Stimulated activated naive B cell treated with anti-CD40 and anti-IgM and Interleukin-4, amounts not matched to agents 10 μg/mL and 1 μg/mL and 100 μg/mL, for 72 hours (primary cell): ENCODE results near the gene OTOF.

Experiments
- ATAC-seq, 2 donors: fragments of 150-1000 bp; cut with Tn5 transposase; replicated peaks; 2 replicates each; pipeline ENCODE4 v1.10.0; 2021; ENCODE audit warnings: moderate library complexity in 1 of 2
- DNase-seq: peaks from one replicate; pipeline ENCODE4 v3.0.0; 2021
- H3K27ac Mint-ChIP-seq: one replicate; pipeline ENCODE4 v1.8.0; 2022; ENCODE audit warnings: mild to moderate bottlenecking, mixed read lengths
- H3K27me3 Mint-ChIP-seq, 2 donors: one replicate each; pipeline ENCODE4 v1.8.0; 2022; ENCODE audit warnings: mixed read lengths in 2 of 2
- H3K36me3 Mint-ChIP-seq, 2 donors: one replicate each; pipeline ENCODE4 v1.8.0; 2022; ENCODE audit warnings: mixed read lengths in 2 of 2, mild to moderate bottlenecking in 1 of 2
- H3K4me1 Mint-ChIP-seq, 2 donors: one replicate each; pipeline ENCODE4 v1.8.0; 2022; ENCODE audit warnings: mixed read lengths in 2 of 2, mild to moderate bottlenecking in 1 of 2
- H3K4me3 Mint-ChIP-seq, 2 donors: one replicate each; pipeline ENCODE4 v1.8.0; 2022; ENCODE audit warnings: mild to moderate bottlenecking in 2 of 2, mixed read lengths in 2 of 2, moderate library complexity in 1 of 2
- H3K9me3 Mint-ChIP-seq, 2 donors: one replicate each; pipeline ENCODE4 v1.8.0; 2022; ENCODE audit warnings: mixed read lengths in 2 of 2, mild to moderate bottlenecking in 1 of 2

OTOF gene

DNA sequence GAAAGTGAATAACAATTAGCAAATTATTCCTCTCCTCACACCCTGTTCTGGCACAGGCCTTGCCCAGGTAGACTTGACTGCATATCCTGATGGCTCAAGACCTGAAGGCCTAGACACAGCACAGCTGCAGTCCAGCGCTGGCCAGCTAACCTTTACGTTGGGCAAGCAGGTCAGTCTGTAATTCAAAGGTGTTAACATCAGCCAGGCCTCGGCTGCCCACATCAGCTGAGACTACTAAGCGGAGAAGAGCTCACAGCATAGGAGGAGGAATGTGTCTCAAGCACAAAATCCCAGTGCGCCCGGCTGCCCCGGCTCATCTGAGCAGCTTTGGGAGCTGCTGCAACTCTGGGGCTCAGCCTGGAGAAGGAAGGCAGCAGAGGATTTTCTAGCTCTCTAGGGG, 33.5 kb upstream of the OTOF start:
- ATAC-seq (no peak), DNase-seq (no peak)
- peaks cover 0 to 3% of the 10 kb centered on the region in 2 donors for H3K4me1 Mint-ChIP-seq
- H3K36me3 Mint-ChIP-seq, result no peaks in the 10 kb centered on the region
- H3K27ac Mint-ChIP-seq, result no peak overlapping the region
- no peaks in the 10 kb centered on the region for H3K9me3 Mint-ChIP-seq
- no peak overlapping the region for H3K4me3 Mint-ChIP-seq
- H3K27me3 Mint-ChIP-seq, result peaks cover 8 to 12% of the 10 kb centered on the region in 2 donors

GRCh38 chr2:26510344-26510973, 32.5 kb upstream of the OTOF start:
- Mint-ChIP-seq H3K4me3 (no peak overlapping the region), H3K27ac (no peak overlapping the region), H3K4me1 (peaks cover 0 to 3% of the 10 kb centered on the region in 2 donors), H3K27me3 (peaks cover 8 to 12% of the 10 kb centered on the region in 2 donors), H3K36me3 (no peaks in the 10 kb centered on the region), H3K9me3 (no peaks in the 10 kb centered on the region)
- ATAC-seq (no peak), DNase-seq (no peak)

DNA sequence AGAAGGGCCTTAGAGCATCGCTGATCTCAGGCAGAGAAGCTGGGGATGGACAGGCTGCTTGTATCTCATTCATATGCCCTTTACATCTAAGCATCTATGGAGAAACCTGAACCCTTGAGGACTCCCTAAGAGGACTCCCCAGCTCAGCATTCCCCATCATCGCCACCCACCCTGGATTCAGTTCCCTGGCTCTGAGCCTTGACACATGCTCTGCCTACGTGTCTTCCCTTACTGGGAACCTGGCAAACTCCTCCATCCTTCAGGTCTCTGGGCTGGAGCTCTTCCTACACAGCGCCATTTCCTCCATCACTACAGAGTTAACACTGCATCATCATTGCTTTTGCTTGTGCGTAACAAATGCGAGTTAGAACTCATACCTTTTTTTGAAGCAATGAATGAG, 31.2 kb upstream of the OTOF start:
- no peak overlapping the region for H3K27ac Mint-ChIP-seq
- H3K4me3 Mint-ChIP-seq, result no peak overlapping the region
- H3K9me3 Mint-ChIP-seq, result no peaks in the 10 kb centered on the region
- H3K36me3 Mint-ChIP-seq, result no peaks in the 10 kb centered on the region
- ATAC-seq, result no peak
- H3K4me1 Mint-ChIP-seq, result peaks cover 0 to 3% of the 10 kb centered on the region in 2 donors
- H3K27me3 Mint-ChIP-seq, result peaks cover 17 to 20% of the 10 kb centered on the region in 2 donors
- DNase-seq, result no peak

DNA sequence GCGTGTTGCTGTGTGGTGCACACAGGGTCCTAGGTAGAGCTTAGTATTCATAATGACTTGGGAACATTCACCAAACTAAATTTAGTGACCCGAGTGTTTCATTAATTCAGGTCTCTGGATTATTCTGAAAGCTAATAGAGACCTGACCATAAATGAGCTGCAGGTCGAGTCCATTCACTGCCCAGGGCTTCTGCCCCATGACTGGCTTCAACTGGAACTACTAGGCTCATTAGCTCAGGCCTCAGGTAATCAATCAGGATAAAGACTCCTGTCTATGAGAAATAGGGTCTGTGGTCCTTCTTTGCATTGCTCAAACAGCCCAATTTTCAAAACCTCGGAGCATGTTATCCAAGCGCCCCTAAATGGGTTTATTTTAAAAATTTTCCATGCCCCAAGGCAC, 30.0 kb upstream of the OTOF start:
- no peak overlapping the region for H3K27ac Mint-ChIP-seq
- ATAC-seq, result no peak
- H3K4me3 Mint-ChIP-seq, result no peak overlapping the region
- DNase-seq, result no peak
- no peaks in the 10 kb centered on the region for H3K9me3 Mint-ChIP-seq
- H3K4me1 Mint-ChIP-seq, result peaks cover 6 to 11% of the 10 kb centered on the region in 2 donors
- H3K36me3 Mint-ChIP-seq, result no peaks in the 10 kb centered on the region
- peaks cover 29 to 31% of the 10 kb centered on the region in 2 donors for H3K27me3 Mint-ChIP-seq

GRCh38 chr2:26507088-26507487, 29.2 kb upstream of the OTOF start:
- DNase-seq (no peak), ATAC-seq (no peak)
- Mint-ChIP-seq H3K4me1 (peaks cover 3 to 14% of the 10 kb centered on the region in 2 donors), H3K36me3 (no peaks in the 10 kb centered on the region), H3K9me3 (no peaks in the 10 kb centered on the region), H3K27ac (no peak overlapping the region), H3K27me3 (peaks cover 31 to 36% of the 10 kb centered on the region in 2 donors), H3K4me3 (no peak overlapping the region)

DNA sequence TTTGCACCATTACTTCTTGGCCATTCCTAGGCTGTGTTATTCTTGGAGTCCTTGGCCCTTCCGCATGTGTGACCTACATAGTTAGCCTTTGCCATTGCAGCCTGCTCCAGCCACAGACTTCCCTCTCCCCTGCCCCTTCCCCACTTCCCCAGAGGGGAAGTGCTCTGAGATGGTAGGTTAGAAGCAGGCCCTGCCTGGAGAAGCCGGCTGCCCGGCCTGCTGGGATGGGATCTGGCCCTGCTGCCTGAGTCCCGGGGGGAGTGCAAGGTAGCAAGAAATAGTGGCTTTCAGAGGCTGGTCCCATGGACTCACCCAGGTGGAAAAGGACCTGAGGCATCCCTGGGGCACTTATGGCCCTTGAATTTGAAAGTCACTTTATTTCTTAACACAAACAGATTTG, 28.4 kb upstream of the OTOF start:
- no peak for ATAC-seq
- Mint-ChIP-seq H3K27me3 (peaks cover 38 to 43% of the 10 kb centered on the region in 2 donors), H3K4me3 (no peak overlapping the region), H3K27ac (no peak overlapping the region), H3K9me3 (no peaks in the 10 kb centered on the region), H3K36me3 (no peaks in the 10 kb centered on the region), H3K4me1 (peaks cover 3 to 14% of the 10 kb centered on the region in 2 donors)
- DNase-seq, result no peak

- peaks cover 3 to 14% of the 10 kb centered on the region in 2 donors for H3K4me1 Mint-ChIP-seq
- peak overlapping the region; percentile 67 to 68 for H3K4me3 Mint-ChIP-seq
- no peaks in the 10 kb centered on the region for H3K36me3 Mint-ChIP-seq
- H3K9me3 Mint-ChIP-seq, result no peaks in the 10 kb centered on the region
- DNase-seq (no peak), ATAC-seq (no peak)
- no peak overlapping the region for H3K27ac Mint-ChIP-seq
- peaks cover 32 to 36% of the 10 kb centered on the region in 2 donors for H3K27me3 Mint-ChIP-seq
These were observed 26.1 kb upstream of the OTOF start for GRCh38 chr2:26504002-26504401.

DNA sequence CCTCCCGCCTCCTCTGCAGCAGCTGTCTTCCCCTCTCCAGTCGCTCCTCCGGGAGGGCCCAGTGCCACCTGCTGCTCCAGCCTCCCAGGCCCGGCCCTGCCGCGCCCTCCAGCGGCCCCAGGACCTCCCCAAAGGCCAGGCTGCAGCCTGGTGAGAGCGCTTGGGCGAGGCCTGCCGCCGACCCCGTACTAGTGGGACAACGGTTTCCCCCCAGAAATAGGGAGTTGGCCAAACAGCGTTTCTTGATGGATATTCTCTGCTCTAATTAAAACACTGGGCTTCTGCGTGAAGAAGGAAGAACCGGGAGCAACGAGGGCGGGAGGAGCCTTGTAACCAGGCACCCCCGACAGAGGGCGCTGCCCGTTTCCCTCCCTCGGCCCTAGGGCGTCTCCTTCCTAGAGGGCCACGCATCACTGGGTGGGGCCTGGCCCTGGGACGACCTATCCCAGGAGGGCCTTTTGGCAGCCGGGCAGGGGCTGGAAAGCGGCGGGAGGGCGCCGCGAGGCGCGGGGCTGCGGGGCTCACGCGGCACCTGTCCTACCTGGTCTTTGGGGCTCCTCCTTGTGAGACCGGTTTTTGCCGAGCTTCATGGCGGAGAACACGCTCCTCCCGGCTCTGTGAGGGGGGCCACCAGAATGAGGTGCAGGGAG, 25.4 kb upstream of the OTOF start:
- H3K4me1 Mint-ChIP-seq, result peaks cover 3 to 14% of the 10 kb centered on the region in 2 donors
- DNase-seq (peak; percentile 53), ATAC-seq (peak; percentile 89 to 91)
- H3K9me3 Mint-ChIP-seq, result no peaks in the 10 kb centered on the region
- no peaks in the 10 kb centered on the region for H3K36me3 Mint-ChIP-seq
- peaks cover 36 to 41% of the 10 kb centered on the region in 2 donors for H3K27me3 Mint-ChIP-seq
- peak overlapping the region; percentile 67 to 68 for H3K4me3 Mint-ChIP-seq
- H3K27ac Mint-ChIP-seq, result no peak overlapping the region

- no peaks in the 10 kb centered on the region for H3K36me3 Mint-ChIP-seq
- peaks cover 3 to 14% of the 10 kb centered on the region in 2 donors for H3K4me1 Mint-ChIP-seq
- no peak overlapping the region for H3K4me3 Mint-ChIP-seq
- DNase-seq (no peak), ATAC-seq (no peak)
- H3K27me3 Mint-ChIP-seq, result peaks cover 44 to 57% of the 10 kb centered on the region in 2 donors
- no peak overlapping the region for H3K27ac Mint-ChIP-seq
- no peaks in the 10 kb centered on the region for H3K9me3 Mint-ChIP-seq
These were observed 22.5 kb upstream of the OTOF start for GRCh38 chr2:26500406-26500805.

- Mint-ChIP-seq H3K36me3 (no peaks in the 10 kb centered on the region), H3K4me3 (no peak overlapping the region), H3K27me3 (peaks cover 15 to 21% of the 10 kb centered on the region in 2 donors), H3K4me1 (peaks cover 0 to 5% of the 10 kb centered on the region in 2 donors), H3K9me3 (no peaks in the 10 kb centered on the region), H3K27ac (no peak overlapping the region)
- no peak for ATAC-seq
- no peak for DNase-seq
These were observed 17.9 kb upstream of the OTOF start for GRCh38 chr2:26495705-26496297.

DNA sequence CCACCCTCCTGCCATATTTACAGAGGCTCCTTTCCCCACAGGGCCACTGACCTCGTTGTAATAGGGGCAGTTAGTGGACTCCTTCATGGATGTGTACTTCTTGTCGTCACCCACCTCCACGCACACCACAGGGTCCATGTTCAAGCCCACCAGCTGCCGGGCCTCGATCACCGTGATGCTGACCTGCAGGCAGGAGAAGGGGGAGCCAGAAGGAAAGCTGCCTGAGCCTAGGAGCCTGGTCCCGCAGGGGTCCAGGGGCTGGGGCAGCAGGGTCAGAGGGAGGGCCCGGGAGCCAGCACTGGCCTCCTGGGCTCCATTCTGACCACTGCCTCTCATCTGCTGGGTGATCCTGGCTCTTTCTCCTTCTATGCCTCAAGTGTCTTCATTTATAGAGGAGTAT, 17.0 kb upstream of the OTOF start:
- peaks cover 15 to 21% of the 10 kb centered on the region in 2 donors for H3K27me3 Mint-ChIP-seq
- H3K4me3 Mint-ChIP-seq, result no peak overlapping the region
- H3K36me3 Mint-ChIP-seq, result no peaks in the 10 kb centered on the region
- no peak for ATAC-seq
- no peaks in the 10 kb centered on the region for H3K9me3 Mint-ChIP-seq
- H3K27ac Mint-ChIP-seq, result no peak overlapping the region
- DNase-seq, result no peak
- peaks cover 0 to 5% of the 10 kb centered on the region in 2 donors for H3K4me1 Mint-ChIP-seq

DNA sequence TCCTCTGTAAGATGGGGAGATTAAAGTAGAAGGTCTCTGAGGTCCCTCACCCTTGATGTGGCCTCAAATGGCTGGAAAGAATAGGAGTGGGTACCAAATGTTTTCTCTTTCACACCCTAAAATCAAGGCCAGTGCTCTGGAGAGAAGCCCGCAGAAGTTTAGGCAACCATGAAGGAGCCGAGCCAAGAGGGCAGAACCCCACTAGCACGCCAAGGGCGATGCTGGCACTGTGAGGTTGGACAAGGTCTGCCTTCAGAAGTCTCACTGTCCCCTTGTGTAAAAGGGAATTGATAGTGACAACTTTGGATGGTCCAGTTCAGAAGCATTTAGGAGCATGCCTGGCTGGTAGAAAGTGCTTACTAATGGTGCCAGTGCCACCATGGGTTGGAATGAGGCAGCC, 16.3 kb upstream of the OTOF start:
- Mint-ChIP-seq H3K27ac (no peak overlapping the region), H3K4me1 (peaks cover 0 to 5% of the 10 kb centered on the region in 2 donors), H3K9me3 (no peaks in the 10 kb centered on the region), H3K27me3 (peaks cover 14 to 21% of the 10 kb centered on the region in 2 donors), H3K36me3 (no peaks in the 10 kb centered on the region), H3K4me3 (no peak overlapping the region)
- ATAC-seq, result no peak
- DNase-seq, result no peak

DNA sequence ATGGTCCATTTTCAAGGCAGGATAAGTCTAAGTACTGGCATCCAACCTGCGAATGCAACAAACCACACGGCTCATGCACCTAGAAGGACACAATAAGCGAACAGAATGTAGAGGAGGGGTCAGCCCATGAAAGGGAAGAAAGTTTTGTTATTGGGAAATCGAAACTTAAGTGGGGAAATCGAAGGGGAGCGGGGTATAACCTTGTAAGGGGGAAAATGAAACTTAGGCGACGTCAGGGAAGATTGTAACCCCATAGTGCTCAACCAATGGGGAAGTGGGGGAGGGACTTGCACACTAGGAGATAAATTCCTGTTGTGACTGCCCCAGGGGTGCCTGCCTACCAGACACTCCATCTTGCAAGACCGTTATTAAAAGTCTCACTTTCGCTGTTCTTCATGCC, 15.6 kb upstream of the OTOF start:
- ATAC-seq (no peak), DNase-seq (no peak)
- Mint-ChIP-seq H3K4me3 (no peak overlapping the region), H3K27me3 (peaks cover 8 to 16% of the 10 kb centered on the region in 2 donors), H3K4me1 (peaks cover 0 to 5% of the 10 kb centered on the region in 2 donors), H3K36me3 (no peaks in the 10 kb centered on the region), H3K27ac (no peak overlapping the region), H3K9me3 (no peaks in the 10 kb centered on the region)

- Mint-ChIP-seq H3K27ac (no peak overlapping the region), H3K36me3 (no peaks in the 10 kb centered on the region), H3K4me3 (no peak overlapping the region), H3K4me1 (peaks cover 0 to 5% of the 10 kb centered on the region in 2 donors), H3K27me3 (peaks cover 5 to 13% of the 10 kb centered on the region in 2 donors), H3K9me3 (no peaks in the 10 kb centered on the region)
- no peak for DNase-seq
- peak; percentile 41 to 65 for ATAC-seq
These were observed 15.0 kb upstream of the OTOF start for GRCh38 chr2:26492749-26493515.
